Neural cell (in vitro differentiated cells): ENCODE measurements around the gene CDH20. TPM values are rescaled to one million over a fixed set of nuclear protein-coding genes. Genes with fewer than 3 reads are reported as not detected.

Experiments used
- H2AFZ ChIP-seq: fragments of 200-600, 300-800 bp; sonication (generic), shearing (Covaris generic); 2 replicates; pipeline ENCODE4 v1.6.0; 2014; ENCODE audit warnings: low read depth, mild to moderate bottlenecking, antibody characterized with exemption, low read length, moderate library complexity
- H3F3A ChIP-seq: fragments of 200-600 bp; shearing (Covaris generic); 2 replicates; pipeline ENCODE4 v1.6.1; 2016; ENCODE audit warnings: mild to moderate bottlenecking, moderate library complexity, mixed read lengths, antibody characterized with exemption, low read length; ENCODE audit not compliant: insufficient read depth, poor library complexity, severe bottlenecking
- H3K27ac ChIP-seq: fragments of 200-600, 300-800 bp; sonication (generic), shearing (Covaris generic); 2 replicates; pipeline ENCODE4 v1.5.1; 2014; ENCODE audit warnings: mild to moderate bottlenecking, low read length, moderate library complexity
- H3K27me3 ChIP-seq: fragments of 300-800, 200-600 bp; sonication (generic), shearing (Covaris generic); 2 replicates; pipeline ENCODE4 v1.6.0; 2014; ENCODE audit warnings: mild to moderate bottlenecking, low read depth, low read length, moderate library complexity; ENCODE audit not compliant: insufficient read depth
- H3K36me3 ChIP-seq: fragments of 300-800, 200-600 bp; sonication (generic), shearing (Covaris generic); 2 replicates; pipeline ENCODE4 v1.5.1; 2014; ENCODE audit warnings: mild to moderate bottlenecking, antibody characterized with exemption, low read length, moderate library complexity; ENCODE audit not compliant: insufficient read depth
- H3K4me2 ChIP-seq: fragments of 300-800, 200-600 bp; sonication (generic), shearing (Covaris generic); 2 replicates; pipeline ENCODE4 v1.6.0; 2014; ENCODE audit warnings: mild to moderate bottlenecking, low read length
- H3K4me3 ChIP-seq: fragments of 300-800, 200-600 bp; sonication (generic), shearing (Covaris generic); 2 replicates; pipeline ENCODE4 v1.5.1; 2014; ENCODE audit warnings: mild to moderate bottlenecking, low read length, moderate library complexity
- H3K79me2 ChIP-seq: fragments of 200-600 bp; shearing (Covaris generic); replicated peaks from 2 replicates; pipeline ENCODE4 v1.6.0; 2014; ENCODE audit warnings: mild to moderate bottlenecking, low read length, moderate library complexity; ENCODE audit not compliant: insufficient read depth
- H3K9ac ChIP-seq: fragments of 300-800, 200-600 bp; sonication (generic), shearing (Covaris generic); 2 replicates; pipeline ENCODE4 v1.6.1; 2016; ENCODE audit warnings: mild to moderate bottlenecking, low read length, mixed read lengths
- H3K9me2 ChIP-seq: fragments of 200-600 bp; shearing (Covaris generic); 2 replicates; pipeline ENCODE4 v1.6.1; 2016; ENCODE audit warnings: mild to moderate bottlenecking, low read length, mixed read lengths; ENCODE audit not compliant: insufficient read depth
- H3K9me3 ChIP-seq: fragments of 200-600, 300-800 bp; sonication (generic), shearing (Covaris generic); 2 replicates; pipeline ENCODE4 v1.6.1; 2016; ENCODE audit warnings: mild to moderate bottlenecking, mixed run types, low read length, moderate library complexity, mixed read lengths
- H4K20me1 ChIP-seq: fragments of 200-600 bp; shearing (Covaris generic); 2 replicates; pipeline ENCODE4 v1.6.1; 2016; ENCODE audit warnings: mild to moderate bottlenecking, mixed run types; ENCODE audit not compliant: insufficient read depth
- CTCF ChIP-seq: fragments of 450-650 bp; IDR thresholded peaks from 2 replicates; pipeline ENCODE4 v1.5.1; 2014; ENCODE audit warnings: antibody characterized with exemption, mild to moderate bottlenecking, moderate library complexity; ENCODE audit not compliant: poor library complexity, severe bottlenecking
- EP300 ChIP-seq: fragments of 450-650 bp; conservative IDR thresholded peaks from 2 replicates; pipeline ENCODE4 v1.6.1; 2014; ENCODE audit warnings: antibody characterized with exemption, mild to moderate bottlenecking, moderate library complexity; ENCODE audit not compliant: poor library complexity, severe bottlenecking
- EZH2 ChIP-seq: fragments of 200-600, 300-800 bp; shearing (Covaris generic), sonication (generic); IDR thresholded peaks from 2 replicates; pipeline ENCODE4 v1.6.1; 2014; ENCODE audit warnings: antibody characterized with exemption, low read length, borderline replicate concordance, mild to moderate bottlenecking; ENCODE audit not compliant: insufficient read depth, poor library complexity, severe bottlenecking
- MXI1 ChIP-seq: fragments of 450-650 bp; conservative IDR thresholded peaks from 2 replicates; pipeline ENCODE4 v1.6.1; 2014; ENCODE audit warnings: antibody characterized with exemption, mild to moderate bottlenecking; ENCODE audit not compliant: poor library complexity, severe bottlenecking
- POLR2AphosphoS5 ChIP-seq: IDR thresholded peaks from 2 replicates; pipeline ENCODE4 v1.6.1; 2012
- RAD21 ChIP-seq: fragments of 450-650 bp; conservative IDR thresholded peaks from 2 replicates; pipeline ENCODE4 v1.6.1; 2014; ENCODE audit warnings: antibody characterized with exemption, mild to moderate bottlenecking, moderate library complexity
- REST ChIP-seq: IDR thresholded peaks from 2 replicates; pipeline ENCODE4 v1.6.1; 2012; ENCODE audit warnings: borderline replicate concordance
- SMC3 ChIP-seq: fragments of 450-650 bp; conservative IDR thresholded peaks from 2 replicates; pipeline ENCODE4 v1.6.1; 2014; ENCODE audit warnings: antibody characterized with exemption, mild to moderate bottlenecking, moderate library complexity; ENCODE audit not compliant: poor library complexity
- TAF1 ChIP-seq: IDR thresholded peaks from 2 replicates; pipeline ENCODE4 v1.6.1; 2012; ENCODE audit warnings: low read depth
- polyA plus RNA-seq: library from polyadenylated mRNA; depleted of rRNA; stranded (reverse); fragments of >200 nt; gene quantifications from 2 replicates; pipeline ENCODE4 v1.2.3, GENCODE V29; 2014

CDH20 gene
- polyA plus RNA-seq, 1 donor from 2014 or later: 1.7 TPM

GRCh38 chr18:61554117-61554776 is 221.0 kb downstream of the CDH20 start:
- Histone ChIP-seq H2AFZ (no peak overlapping the region), H4K20me1 (no peaks in the 10 kb centered on the region), H3K79me2 (no peaks in the 10 kb centered on the region), H3K4me3 (no peak overlapping the region), H3K9me2 (no peaks in the 10 kb centered on the region), H3F3A (no peaks in the 10 kb centered on the region), H3K4me2 (no peak overlapping the region), H3K9me3 (no peaks in the 10 kb centered on the region), H3K27ac (no peak overlapping the region), H3K27me3 (no peaks in the 10 kb centered on the region), H3K36me3 (no peaks in the 10 kb centered on the region), H3K9ac (no peak overlapping the region)
- TF ChIP-seq CTCF (no peak), EZH2 (no peak), MXI1 (no peak), TAF1 (no peak), EP300 (no peak), RAD21 (no peak), REST (no peak), SMC3 (no peak), POLR2AphosphoS5 (no peak)

- TF ChIP-seq EP300: no peak
- no peak for TF ChIP-seq REST
- no peak for TF ChIP-seq CTCF
- no peak for TF ChIP-seq TAF1
- TF ChIP-seq SMC3: no peak
- TF ChIP-seq POLR2AphosphoS5: no peak
- no peak for TF ChIP-seq MXI1
- TF ChIP-seq RAD21: no peak
- no peak for TF ChIP-seq EZH2
- no peaks in the 10 kb centered on the region for H3F3A ChIP-seq
- H3K27ac ChIP-seq: no peak overlapping the region
- no peak overlapping the region for H2AFZ ChIP-seq
- H3K9me3 ChIP-seq: no peaks in the 10 kb centered on the region
- H3K9ac ChIP-seq: no peak overlapping the region
- H3K4me3 ChIP-seq: no peak overlapping the region
- H3K36me3 ChIP-seq: no peaks in the 10 kb centered on the region
- no peaks in the 10 kb centered on the region for H4K20me1 ChIP-seq
- H3K79me2 ChIP-seq: no peaks in the 10 kb centered on the region
- H3K9me2 ChIP-seq: no peaks in the 10 kb centered on the region
- no peaks in the 10 kb centered on the region for H3K27me3 ChIP-seq
- H3K4me2 ChIP-seq: no peak overlapping the region
Measured at GRCh38 chr18:61554946-61555361, 221.7 kb downstream of the CDH20 start.
